Pancreas (tissue), 10 donors: ENCODE data around the gene PCDHGC4. TPM values are rescaled to one million over a fixed set of nuclear protein-coding genes. Genes with fewer than 3 reads are reported as not detected.

ENCODE experiments used
- ATAC-seq, 4 donors: fragments of 200-7000 bp; cut with Tn5 transposase; one replicate each; pipeline versions ENCODE4 v1.8.0 to v1.9.1; 2020; ENCODE audit warnings: mild to moderate bottlenecking in 4 of 4, moderate library complexity in 4 of 4
- DNase-seq, 6 donors: peaks; one replicate each; pipeline ENCODE4 v3.0.0-alpha.2; 2020
- FAIRE-seq: peaks from 2 replicates; lab custom pipeline; 2012; peaks lifted over from hg19 to GRCh38; lab: Jason Lieb, UNC
- H3K27ac ChIP-seq, 4 donors: fragments of 200-600 bp; sonication (generic); 1 replicate in 3 of 4; 2 replicates in 1 of 4; pipeline versions ENCODE4 v1.5.0 to v1.8.0; 2020
- H3K27me3 ChIP-seq, 4 donors: fragments of 200-600 bp; one replicate each; pipeline ENCODE4 v1.8.0; 2021
- H3K36me3 ChIP-seq, 3 donors: fragments of 200-600 bp; sonication (generic) in 1 of 3; one replicate each; pipeline versions ENCODE4 v1.5.0 to v1.8.0; 2020 to 2021
- H3K4me1 ChIP-seq, 3 donors: fragments of 200-600 bp; one replicate each; pipeline ENCODE4 v1.8.0; 2021
- H3K4me3 ChIP-seq, 4 donors: fragments of 200-600 bp; sonication (generic) in 2 of 4; one replicate each; pipeline versions ENCODE4 v1.5.0 to v1.8.0; 2020 to 2021
- H3K9me3 ChIP-seq, 4 donors: fragments of 200-600 bp; one replicate each; pipeline ENCODE4 v1.8.0; 2021
- CTCF ChIP-seq, 4 donors: fragments of 200-600 bp; sonication (generic) in 3 of 4; IDR thresholded peaks; one replicate each; pipeline versions ENCODE4 v1.5.0 to v1.8.0; 2021; ENCODE audit warnings: antibody characterized with exemption in 4 of 4
- WGBS, 2 donors: extraction: QIAGEN DNeasy Blood & Tissue Kit; methylation state at CpG; one replicate each; pipeline ENCODE4 v1.1.7; 2013; 5-methylcytosine and 5-hydroxymethylcytosine counted together
- intact Hi-C, 3 donors: fragments of 100-400 bp; cut with DNase I; formaldehyde crosslinking; loops; one replicate each; pipeline versions ENCODE4 v1.11.1 to v1.14.2; 2022
- polyA plus RNA-seq, 2 donors: library from polyadenylated mRNA; stranded (reverse); fragments of 200-250 nt; gene quantifications; one replicate each; pipeline ENCODE4 v1.2.3, GENCODE V29; 2013
- total RNA-seq, 6 donors: library from RNA; stranded (reverse); fragmentation: NEBNext Ultra II Directional in 4 of 6; extraction: Animal tissue kit (Norgen Biotek cat#: 25700) in 4 of 6; gene quantifications; one replicate each; pipeline versions ENCODE4 v1.2.1 to v1.2.4, GENCODE V29; 2021 to 2023
- donor health status: healthy with polysubstance abuse.
- donor health status: DM: no; HTN: no; CAD: no; lungs with moderate emphysema.
- donor health status: DM: no; HTN: no; CAD: no.
- donor health status: control.
- donor health status: control.
- donor health status: Bipolar disorder and iron deficiency.
- donor health status: DM: yes; HTN: yes; CAD: no.
- donor health status: DM: no; HTN: no; CAD: no.
- donor health status: DM: no; HTN: no; CAD: no.
- donor health status: DM: yes; HTN: yes; CAD: no.

The PCDHGC4 gene
- total and polyA plus RNA-seq, 8 donors: 0.35 to 1.4 (median 0.70) TPM

GRCh38 chr5:141491323-141492167, 6.7 kb downstream of the PCDHGC4 start:
- H3K4me3 ChIP-seq: peak overlapping the region in 1 of 4 donors; percentile 8
- 57 to 58% methylated on average over 65 to 66 of the region's 66 CpGs for WGBS, 2 donors
- intact Hi-C loops: no loop called here
- DNase-seq: no peak
- no peaks in the 10 kb centered on the region for H3K9me3 ChIP-seq
- H3K4me1 ChIP-seq: no peaks in the 10 kb centered on the region
- H3K27ac ChIP-seq: no peak overlapping the region
- no peaks in the 10 kb centered on the region for H3K27me3 ChIP-seq
- FAIRE-seq: no peak
- TF ChIP-seq CTCF (IDR thresholded peaks at IDR 0.05): no peak
- H3K36me3 ChIP-seq: no peaks in the 10 kb centered on the region
- ATAC-seq: no peak

- H3K4me3 ChIP-seq: peak overlapping the region in 1 of 4 donors; percentile 8
- DNase-seq (no peak), ATAC-seq (peak in 1 of 4 donors; percentile 31), FAIRE-seq (no peak)
- H3K36me3 ChIP-seq: no peaks in the 10 kb centered on the region
- H3K9me3 ChIP-seq: no peaks in the 10 kb centered on the region
- H3K27me3 ChIP-seq: no peaks in the 10 kb centered on the region
- TF ChIP-seq CTCF (IDR thresholded peaks at IDR 0.05): no peak
- H3K4me1 ChIP-seq: no peaks in the 10 kb centered on the region
- intact Hi-C loops: no loop called here
- 61 to 68% methylated on average over 58 to 68 of the region's 68 CpGs for WGBS, 2 donors
- no peak overlapping the region for H3K27ac ChIP-seq
Observed at GRCh38 chr5:141492168-141492885, 7.5 kb downstream of the PCDHGC4 start.

DNA sequence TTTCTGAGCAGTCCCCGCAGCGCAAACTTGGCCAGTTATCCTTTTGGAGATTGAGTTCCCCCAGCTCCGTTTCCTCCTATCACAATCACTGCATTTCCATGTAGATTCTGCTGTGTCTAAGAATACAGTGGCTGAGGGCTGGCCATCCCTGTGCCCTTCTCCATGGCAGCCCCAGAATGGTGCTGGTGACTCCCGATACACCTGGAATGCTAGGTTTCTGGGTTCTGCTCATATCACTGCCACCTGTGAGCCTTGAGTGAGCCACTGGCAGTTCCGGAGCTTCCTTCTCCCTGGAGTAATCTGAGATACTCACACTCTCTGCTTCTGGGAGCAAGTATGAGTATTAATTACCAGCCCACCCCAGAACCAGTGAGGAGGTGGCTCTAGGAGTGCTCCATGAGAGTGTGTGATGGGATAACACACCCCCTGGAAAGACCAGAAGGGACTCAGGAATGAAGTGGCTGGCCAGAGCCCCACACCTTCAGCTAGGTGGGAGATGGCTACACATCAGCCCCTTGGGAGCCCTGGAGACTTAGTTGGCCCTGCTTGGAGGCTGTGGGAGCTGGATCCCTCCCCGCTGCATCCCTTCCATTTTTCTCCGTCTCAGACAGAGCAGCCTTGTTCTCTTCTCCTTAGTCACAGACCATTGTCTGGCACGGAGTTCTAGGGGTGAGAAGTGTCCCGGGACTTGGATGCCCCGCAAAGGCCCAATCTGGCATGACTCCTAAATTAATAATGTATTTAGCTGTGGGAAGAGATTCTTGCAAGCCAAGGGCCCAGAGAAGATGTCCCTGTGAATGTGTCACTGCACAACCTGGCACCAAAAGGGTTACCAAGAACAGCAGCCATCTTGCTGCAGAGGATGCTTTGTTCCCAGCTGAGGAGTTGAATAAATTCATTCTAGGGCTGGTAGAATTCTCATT, 8.9 kb downstream of the PCDHGC4 start:
- no peak for ATAC-seq
- no peak for DNase-seq
- WGBS, 2 donors: 87 to 88% methylated on average over 10 of the region's 10 CpGs

More for the DNA sequence above, 8.9 kb downstream of the PCDHGC4 start:
- FAIRE-seq: no peak
- Histone ChIP-seq H3K4me1 (no peaks in the 10 kb centered on the region), H3K36me3 (no peaks in the 10 kb centered on the region), H3K9me3 (no peaks in the 10 kb centered on the region), H3K4me3 (no peak overlapping the region), H3K27me3 (no peaks in the 10 kb centered on the region), H3K27ac (no peak overlapping the region)
- no peak for TF ChIP-seq CTCF (IDR thresholded peaks at IDR 0.05)
- intact Hi-C loops: no loop called here
